ENCODE data around the gene CLEC16A.
A peak's percentile ranks its signal among the peaks of the same experiment; 100 is the strongest.
"Not testable (repeated sequence)": the region's sequence is repeated elsewhere in the genome, so short reads cannot be mapped to it uniquely, and the experiment has no call there.

The CLEC16A gene

GRCh38 chr16:10944249-10945064, at the start of gene CLEC16A:
CLEC16A (plus strand) TSS chr16:10944564; CDS start chr16:10944718, 154 bp downstream.
- peak; percentile 92 to 94 (median 92) for DNase-seq

GRCh38 chr16:10895053-10895946, 49.1 kb upstream of the CLEC16A start:
- no peak for DNase-seq

GRCh38 chr16:10896165-10896564, 48.2 kb upstream of the CLEC16A start:
- DNase-seq, result no peak

- DNase-seq, result no peak
These were observed 47.6 kb upstream of the CLEC16A start for GRCh38 chr16:10896723-10897122.

- DNase-seq, result no peak
These were observed 47.2 kb upstream of the CLEC16A start for GRCh38 chr16:10897134-10897533.

GRCh38 chr16:10902999-10903398, 41.4 kb upstream of the CLEC16A start:
- no peak for DNase-seq

- no peak for DNase-seq
These were observed 37.9 kb upstream of the CLEC16A start for GRCh38 chr16:10906482-10906881.

GRCh38 chr16:10906914-10907756, 37.2 kb upstream of the CLEC16A start:
- no peak for DNase-seq

- DNase-seq, result no peak
These were observed 36.7 kb upstream of the CLEC16A start for GRCh38 chr16:10907757-10908045.

- no peak for DNase-seq
These were observed 33.1 kb upstream of the CLEC16A start for GRCh38 chr16:10911267-10911666.

- no peak for DNase-seq
These were observed 27.8 kb upstream of the CLEC16A start for GRCh38 chr16:10916534-10916933.

- DNase-seq, result peak; percentile 54 to 87 (median 62)
These were observed 25.9 kb upstream of the CLEC16A start for GRCh38 chr16:10918294-10919002.

- DNase-seq, result no peak
These were observed 25.4 kb upstream of the CLEC16A start for GRCh38 chr16:10919003-10919351.

- no peak for DNase-seq
These were observed 23.5 kb upstream of the CLEC16A start for GRCh38 chr16:10920726-10921427.

- DNase-seq, result no peak
These were observed 22.6 kb upstream of the CLEC16A start for GRCh38 chr16:10921536-10922327.

- no peak for DNase-seq
These were observed 21.8 kb upstream of the CLEC16A start for GRCh38 chr16:10922328-10923145.

GRCh38 chr16:10923146-10923649, 21.2 kb upstream of the CLEC16A start:
- DNase-seq, result no peak

- no peak for DNase-seq
These were observed 20.6 kb upstream of the CLEC16A start for GRCh38 chr16:10923650-10924214.

- DNase-seq, result not testable (repeated sequence)
These were observed 19.1 kb upstream of the CLEC16A start for GRCh38 chr16:10925285-10925684.

Data from activated CD4-positive, CD25-positive, alpha-beta regulatory T cell (primary cell).